ENCODE measurements around the gene ARHGEF25. TPM values are rescaled to one million over a fixed set of nuclear protein-coding genes. Genes with fewer than 3 reads are reported as not detected.
"Not testable (repeated sequence)": the region's sequence is repeated elsewhere in the genome, so short reads cannot be mapped to it uniquely, and the experiment has no call there.

Gene ARHGEF25
- total RNA-seq, 4 donors from 2014 or later = 77.7 to 133 (median 111) TPM

DNA sequence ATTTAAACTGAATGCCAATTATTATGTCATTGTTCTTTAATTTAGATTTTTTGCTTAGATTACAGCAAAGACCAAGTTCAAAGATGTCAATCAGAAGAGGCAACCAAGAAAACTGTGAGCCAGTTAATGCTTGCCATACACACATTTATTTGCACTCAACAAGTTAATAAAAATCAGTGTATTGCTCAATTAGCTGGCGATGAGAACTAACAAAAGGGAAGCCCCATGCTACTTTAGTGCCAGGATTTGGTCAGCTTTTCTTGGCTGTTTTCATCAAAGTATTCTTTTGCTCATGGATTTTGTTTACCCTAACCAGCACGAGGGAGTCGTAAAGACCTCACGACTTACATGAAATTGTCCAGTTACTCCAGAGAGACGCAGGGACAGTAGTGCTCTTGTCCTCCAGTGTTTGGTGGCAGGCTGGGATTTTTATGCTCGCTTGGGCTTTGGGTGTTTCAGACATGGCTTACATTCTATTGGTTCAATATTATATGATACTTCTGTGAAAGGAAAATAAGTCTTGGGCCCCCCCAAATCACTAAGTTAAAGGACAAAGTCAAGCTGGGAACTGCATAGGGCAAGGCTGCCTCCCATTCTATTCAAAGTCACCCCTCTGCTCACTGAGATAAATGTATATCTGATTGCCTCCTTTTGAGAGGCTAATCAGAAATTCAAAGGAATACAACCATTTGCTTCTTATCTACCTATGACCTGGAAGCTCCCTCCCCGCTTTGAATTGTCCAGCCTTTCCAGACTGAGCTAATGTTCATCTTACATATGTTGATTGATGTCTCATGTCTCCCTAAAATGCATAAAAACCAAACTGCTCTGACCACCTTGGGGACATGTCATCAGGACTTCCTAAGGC lies 29.2 kb downstream of the ARHGEF25 start:
- WGBS = 43% methylated on average over 7 of the region's 7 CpGs
- Histone ChIP-seq H3K4me3 (no peak overlapping the region), H3K36me3 (no peaks in the 10 kb centered on the region), H3K9me3 (no peaks in the 10 kb centered on the region), H3K4me1 (no peaks in the 10 kb centered on the region), H3K27me3 (peaks cover 0 to 67% (median 0%) of the 10 kb centered on the region in 4 donors), H3K27ac (replicated peaks in 1 of 4) (no peak overlapping the region)
- DNase-seq (ENCODE audit: extremely low spot score) = no peak
- intact Hi-C loops (cut with DNase I) = no loop called here
- TF ChIP-seq, protein P1, sequence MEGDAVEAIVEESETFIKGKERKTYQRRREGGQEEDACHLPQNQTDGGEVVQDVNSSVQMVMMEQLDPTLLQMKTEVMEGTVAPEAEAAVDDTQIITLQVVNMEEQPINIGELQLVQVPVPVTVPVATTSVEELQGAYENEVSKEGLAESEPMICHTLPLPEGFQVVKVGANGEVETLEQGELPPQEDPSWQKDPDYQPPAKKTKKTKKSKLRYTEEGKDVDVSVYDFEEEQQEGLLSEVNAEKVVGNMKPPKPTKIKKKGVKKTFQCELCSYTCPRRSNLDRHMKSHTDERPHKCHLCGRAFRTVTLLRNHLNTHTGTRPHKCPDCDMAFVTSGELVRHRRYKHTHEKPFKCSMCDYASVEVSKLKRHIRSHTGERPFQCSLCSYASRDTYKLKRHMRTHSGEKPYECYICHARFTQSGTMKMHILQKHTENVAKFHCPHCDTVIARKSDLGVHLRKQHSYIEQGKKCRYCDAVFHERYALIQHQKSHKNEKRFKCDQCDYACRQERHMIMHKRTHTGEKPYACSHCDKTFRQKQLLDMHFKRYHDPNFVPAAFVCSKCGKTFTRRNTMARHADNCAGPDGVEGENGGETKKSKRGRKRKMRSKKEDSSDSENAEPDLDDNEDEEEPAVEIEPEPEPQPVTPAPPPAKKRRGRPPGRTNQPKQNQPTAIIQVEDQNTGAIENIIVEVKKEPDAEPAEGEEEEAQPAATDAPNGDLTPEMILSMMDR (IDR thresholded peaks at IDR 0.05) = no peak
- TF ChIP-seq POLR2A (IDR thresholded peaks at IDR 0.05; ENCODE audit: low read depth) = no peak
- no peak for TF ChIP-seq POLR2AphosphoS5 (IDR thresholded peaks at IDR 0.05)
- no peak for TF ChIP-seq EP300 (IDR thresholded peaks at IDR 0.05)

DNA sequence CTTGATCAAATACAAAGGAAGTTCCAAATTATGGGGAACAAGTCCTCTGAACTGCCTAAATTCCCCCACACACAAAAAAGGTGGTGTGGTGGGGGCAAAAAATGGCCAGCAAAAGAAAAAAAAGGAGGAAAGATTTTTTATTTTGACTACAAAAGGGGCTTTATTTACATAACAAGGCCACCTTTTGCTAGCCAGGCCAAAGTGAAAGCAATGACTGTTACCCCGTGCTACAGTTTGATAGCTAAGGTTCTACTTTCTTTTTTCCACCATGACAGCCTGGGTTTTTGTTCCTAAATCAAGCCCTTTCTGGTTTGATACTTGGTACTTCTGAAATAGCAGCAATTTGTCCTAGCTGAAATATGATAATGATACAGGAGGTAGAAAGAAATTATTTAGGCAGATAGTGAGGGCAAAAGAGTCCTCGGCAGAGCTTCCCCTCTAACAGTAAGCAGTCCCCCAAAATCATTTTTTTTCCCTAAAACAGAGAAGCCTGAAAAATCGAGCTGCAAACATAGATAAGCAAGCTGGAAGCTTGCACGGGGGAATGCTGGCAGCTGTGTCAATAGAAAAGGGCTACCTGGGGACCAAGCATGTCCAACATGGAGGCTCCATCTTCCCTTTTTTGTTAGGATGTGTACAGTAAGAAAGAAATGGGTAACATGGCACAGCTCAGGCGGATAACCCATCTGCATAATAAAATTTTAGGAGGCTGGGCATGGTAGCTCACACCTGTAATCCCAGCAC lies 30.6 kb downstream of the ARHGEF25 start:
- DNase-seq (ENCODE audit: extremely low spot score) = no peak
- no peaks in the 10 kb centered on the region for H3K9me3 ChIP-seq
- TF ChIP-seq POLR2A (IDR thresholded peaks at IDR 0.05; ENCODE audit: low read depth) (no peak), POLR2AphosphoS5 (IDR thresholded peaks at IDR 0.05) (no peak), EP300 (IDR thresholded peaks at IDR 0.05) (no peak)
- TF ChIP-seq, protein P1 (IDR thresholded peaks at IDR 0.05) = no peak
- intact Hi-C loops (cut with DNase I) = no loop called here
- H3K36me3 ChIP-seq = no peaks in the 10 kb centered on the region
- no peak overlapping the region for H3K27ac ChIP-seq (replicated peaks in 1 of 4)
- no peaks in the 10 kb centered on the region for H3K4me1 ChIP-seq
- 56% methylated on average over 5 of the region's 5 CpGs for WGBS
- peaks cover 0 to 57% (median 0%) of the 10 kb centered on the region in 4 donors for H3K27me3 ChIP-seq
- no peak overlapping the region for H3K4me3 ChIP-seq

DNA sequence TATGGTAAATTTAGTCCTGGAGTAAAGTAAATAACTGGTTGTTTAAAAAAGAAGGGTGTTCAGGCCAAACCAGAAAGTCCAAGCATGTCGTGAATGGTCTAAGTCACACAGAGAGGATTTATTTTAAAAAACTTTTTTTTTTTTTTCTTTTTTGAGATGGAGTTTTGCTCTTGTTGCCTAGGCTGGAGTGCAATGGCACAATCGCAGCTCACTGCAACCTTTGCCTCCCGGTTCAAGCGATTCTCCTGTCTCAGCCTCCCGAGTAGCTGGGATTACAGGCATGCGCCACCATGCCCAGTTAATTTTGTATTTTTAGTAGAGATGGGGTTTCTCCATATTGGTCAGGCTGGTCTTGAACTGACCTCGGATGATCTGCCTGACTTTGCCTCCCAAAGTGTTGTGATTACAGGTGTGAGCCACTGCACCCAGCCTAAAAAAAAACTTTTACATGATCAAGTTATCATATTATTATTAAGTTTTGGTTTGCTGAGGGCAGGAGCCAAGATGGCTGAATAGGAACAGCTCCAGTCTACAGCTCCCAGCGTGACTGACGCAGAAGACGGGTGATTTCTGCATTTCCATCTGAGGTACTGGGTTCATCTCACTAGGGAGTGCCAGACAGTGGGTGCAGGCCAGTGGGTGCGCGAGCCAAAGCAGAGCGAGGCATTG lies 34.9 kb downstream of the ARHGEF25 start:
- H3K4me3 ChIP-seq; intact Hi-C loops (cut with DNase I); H3K4me1 ChIP-seq; H3K27ac ChIP-seq (replicated peaks in 1 of 4); H3K36me3 ChIP-seq; H3K9me3 ChIP-seq; DNase-seq (ENCODE audit: extremely low spot score): not testable (repeated sequence)
- H3K27me3 ChIP-seq = peaks cover 0 to 30% (median 0%) of the 10 kb centered on the region in 4 donors
- 65% methylated on average over 10 of the region's 13 CpGs for WGBS

DNA sequence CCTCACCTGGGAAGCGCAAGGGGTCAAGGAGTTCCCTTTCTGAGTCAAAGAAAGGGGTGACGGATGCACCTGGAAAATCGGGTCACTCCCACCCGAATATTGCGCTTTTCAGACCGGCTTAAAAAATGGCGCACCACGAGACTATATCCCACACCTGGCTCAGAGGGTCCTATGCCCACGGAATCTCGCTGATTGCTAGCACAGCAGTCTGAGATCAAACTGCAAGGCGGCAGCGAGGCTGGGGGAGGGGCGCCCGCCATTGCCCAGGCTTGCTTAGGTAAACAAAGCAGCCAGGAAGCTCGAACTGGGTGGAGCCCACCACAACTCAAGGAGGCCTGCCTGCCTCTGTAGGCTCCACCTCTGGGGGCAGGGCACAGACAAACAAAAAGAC lies 35.4 kb downstream of the ARHGEF25 start:
- DNase-seq (ENCODE audit: extremely low spot score); H3K9me3 ChIP-seq; H3K4me3 ChIP-seq; H3K4me1 ChIP-seq; intact Hi-C loops (cut with DNase I); H3K36me3 ChIP-seq; H3K27ac ChIP-seq (replicated peaks in 1 of 4): not testable (repeated sequence)
- peaks cover 0 to 24% (median 0%) of the 10 kb centered on the region in 4 donors for H3K27me3 ChIP-seq
- 96% methylated on average over 5 of the region's 15 CpGs for WGBS

DNA sequence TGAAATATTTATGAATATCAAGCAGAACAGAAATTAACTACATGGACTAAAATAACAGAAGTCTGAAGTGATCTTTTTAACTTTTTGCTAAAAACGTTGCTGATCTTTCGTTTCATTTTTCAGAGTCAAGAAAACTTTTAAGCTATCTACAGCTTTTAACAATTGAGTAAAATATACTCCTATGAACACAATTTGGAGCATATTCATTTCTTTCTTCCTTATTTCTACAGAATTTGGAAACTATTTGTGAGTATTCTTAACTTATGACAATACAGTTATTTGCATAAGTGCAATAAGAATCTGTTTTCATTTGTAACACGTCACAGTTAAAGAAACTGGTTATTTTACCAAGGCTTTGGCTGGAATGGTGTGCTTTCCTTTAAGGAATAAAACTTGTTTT lies 42.8 kb downstream of the ARHGEF25 start:
- H3K27me3 ChIP-seq = peaks cover 0 to 4% (median 0%) of the 10 kb centered on the region in 4 donors
- DNase-seq (ENCODE audit: extremely low spot score) = no peak
- H3K4me3 ChIP-seq = no peak overlapping the region
- intact Hi-C loops (cut with DNase I) = no loop called here
- H3K36me3 ChIP-seq = no peaks in the 10 kb centered on the region
- no peak overlapping the region for H3K27ac ChIP-seq (replicated peaks in 1 of 4)
- no peaks in the 10 kb centered on the region for H3K9me3 ChIP-seq
- TF ChIP-seq EP300 (IDR thresholded peaks at IDR 0.05) (no peak), POLR2AphosphoS5 (IDR thresholded peaks at IDR 0.05) (no peak), POLR2A (IDR thresholded peaks at IDR 0.05; ENCODE audit: low read depth) (no peak)
- TF ChIP-seq, protein P1 (IDR thresholded peaks at IDR 0.05) = no peak
- H3K4me1 ChIP-seq = peaks cover 0 to 10% (median 4%) of the 10 kb centered on the region in 4 donors
- 65% methylated on average over 3 of the region's 3 CpGs for WGBS
